ENCODE measurements around the gene C9orf50.

The C9orf50 gene

GRCh38 chr9:129604766-129605163, 16.1 kb downstream of the C9orf50 start:
- TF ChIP-seq, protein P1, sequence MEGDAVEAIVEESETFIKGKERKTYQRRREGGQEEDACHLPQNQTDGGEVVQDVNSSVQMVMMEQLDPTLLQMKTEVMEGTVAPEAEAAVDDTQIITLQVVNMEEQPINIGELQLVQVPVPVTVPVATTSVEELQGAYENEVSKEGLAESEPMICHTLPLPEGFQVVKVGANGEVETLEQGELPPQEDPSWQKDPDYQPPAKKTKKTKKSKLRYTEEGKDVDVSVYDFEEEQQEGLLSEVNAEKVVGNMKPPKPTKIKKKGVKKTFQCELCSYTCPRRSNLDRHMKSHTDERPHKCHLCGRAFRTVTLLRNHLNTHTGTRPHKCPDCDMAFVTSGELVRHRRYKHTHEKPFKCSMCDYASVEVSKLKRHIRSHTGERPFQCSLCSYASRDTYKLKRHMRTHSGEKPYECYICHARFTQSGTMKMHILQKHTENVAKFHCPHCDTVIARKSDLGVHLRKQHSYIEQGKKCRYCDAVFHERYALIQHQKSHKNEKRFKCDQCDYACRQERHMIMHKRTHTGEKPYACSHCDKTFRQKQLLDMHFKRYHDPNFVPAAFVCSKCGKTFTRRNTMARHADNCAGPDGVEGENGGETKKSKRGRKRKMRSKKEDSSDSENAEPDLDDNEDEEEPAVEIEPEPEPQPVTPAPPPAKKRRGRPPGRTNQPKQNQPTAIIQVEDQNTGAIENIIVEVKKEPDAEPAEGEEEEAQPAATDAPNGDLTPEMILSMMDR (IDR thresholded peaks at IDR 0.05; ENCODE audit: low read depth, low read length): no peak
- Histone ChIP-seq H3K36me3 (no peaks in the 10 kb centered on the region), H3K27me3 (ENCODE audit: insufficient read depth, low read depth, severe bottlenecking) (no peaks in the 10 kb centered on the region), H3K27ac (no peak overlapping the region), H3K4me3 (ENCODE audit: low read depth, low read length) (no peak overlapping the region), H3K9me3 (ENCODE audit: severe bottlenecking) (no peaks in the 10 kb centered on the region)
- no peak for DNase-seq

DNA sequence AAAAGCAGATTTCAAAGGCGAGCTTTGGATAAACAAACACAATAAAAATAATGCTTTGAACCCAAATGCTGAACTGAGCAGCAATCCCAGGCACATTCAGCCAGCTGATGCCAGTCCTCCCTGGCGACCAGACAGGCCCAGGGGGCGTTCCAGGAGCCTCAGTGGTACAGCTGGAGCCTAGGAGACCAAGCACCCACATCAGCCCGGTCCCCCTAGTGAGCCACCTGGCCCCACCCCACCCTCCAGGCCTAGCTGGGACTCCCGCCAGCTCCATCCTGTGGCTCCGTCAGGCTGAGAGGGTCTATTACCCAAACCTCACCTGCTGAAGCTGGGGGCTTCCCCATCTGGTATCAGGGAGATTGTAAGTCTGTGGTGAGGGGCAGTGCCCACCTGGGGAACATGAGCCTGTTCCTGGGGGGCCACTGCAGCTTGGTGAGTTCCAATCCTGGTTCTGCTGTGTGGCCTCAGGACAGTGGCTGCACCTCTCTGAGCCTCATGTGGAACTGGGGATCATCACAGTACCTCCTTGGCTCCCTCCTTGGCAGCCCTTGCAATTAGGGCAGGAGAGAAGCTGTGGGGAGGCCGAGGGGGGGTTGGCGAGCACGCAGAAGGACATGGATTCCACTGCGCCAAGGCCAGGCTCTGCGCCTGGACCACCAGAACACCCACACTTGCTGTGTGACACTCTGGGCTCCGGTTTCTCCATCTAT, 16.7 kb downstream of the C9orf50 start:
- TF ChIP-seq, protein P1 (IDR thresholded peaks at IDR 0.05; ENCODE audit: low read depth, low read length): no peak
- no peaks in the 10 kb centered on the region for H3K36me3 ChIP-seq
- H3K27me3 ChIP-seq (ENCODE audit: insufficient read depth, low read depth, severe bottlenecking): no peaks in the 10 kb centered on the region
- H3K4me3 ChIP-seq (ENCODE audit: low read depth, low read length): no peak overlapping the region
- DNase-seq: no peak
- no peak overlapping the region for H3K27ac ChIP-seq
- no peaks in the 10 kb centered on the region for H3K9me3 ChIP-seq (ENCODE audit: severe bottlenecking)

GRCh38 chr9:129602598-129603415, 18.1 kb downstream of the C9orf50 start:
- Histone ChIP-seq H3K9me3 (ENCODE audit: severe bottlenecking) (no peaks in the 10 kb centered on the region), H3K27ac (0 out of 2 replicates have a peak overlapping the region, but pooled peaks have one; percentile 5), H3K27me3 (ENCODE audit: insufficient read depth, low read depth, severe bottlenecking) (no peaks in the 10 kb centered on the region), H3K4me3 (ENCODE audit: low read depth, low read length) (no peak overlapping the region), H3K36me3 (no peaks in the 10 kb centered on the region)
- TF ChIP-seq, protein P1 (IDR thresholded peaks at IDR 0.05; ENCODE audit: low read depth, low read length): no peak
- peak; percentile 69 for DNase-seq

DNA sequence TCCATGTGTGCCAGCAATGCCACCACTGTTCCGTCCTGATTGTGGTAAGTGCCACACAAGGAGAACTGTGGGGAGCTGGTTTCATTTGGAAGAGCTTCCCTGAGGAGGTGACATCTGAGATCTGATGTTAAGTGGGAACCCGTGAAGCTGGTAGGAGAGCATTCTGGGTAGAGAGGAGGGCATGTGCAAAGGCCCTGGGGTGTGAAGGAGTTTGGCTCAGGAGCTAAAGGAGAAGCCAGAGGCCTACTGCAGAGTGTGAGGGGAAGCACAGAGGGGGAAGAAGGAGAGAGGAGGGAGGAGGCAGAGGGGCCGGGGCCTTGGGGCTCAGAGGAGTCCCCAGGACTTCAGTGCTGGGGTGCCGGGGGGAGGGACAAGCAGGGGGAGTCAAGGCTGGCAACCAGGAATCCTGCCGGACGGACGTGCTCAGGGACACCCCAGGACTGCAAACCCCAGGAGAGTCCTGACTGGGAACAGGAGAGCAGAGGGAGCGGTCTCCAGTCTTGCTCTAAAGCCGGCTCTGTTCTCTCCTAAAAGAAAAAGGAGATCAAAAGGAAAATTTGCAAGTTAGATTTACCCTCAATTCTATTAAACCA, 19.7 kb downstream of the C9orf50 start:
- no peaks in the 10 kb centered on the region for H3K9me3 ChIP-seq (ENCODE audit: severe bottlenecking)
- no peak for DNase-seq
- no peak overlapping the region for H3K4me3 ChIP-seq (ENCODE audit: low read depth, low read length)
- no peaks in the 10 kb centered on the region for H3K36me3 ChIP-seq
- no peak overlapping the region for H3K27ac ChIP-seq
- TF ChIP-seq, protein P1 (IDR thresholded peaks at IDR 0.05; ENCODE audit: low read depth, low read length): no peak
- H3K27me3 ChIP-seq (ENCODE audit: insufficient read depth, low read depth, severe bottlenecking): no peaks in the 10 kb centered on the region

DNA sequence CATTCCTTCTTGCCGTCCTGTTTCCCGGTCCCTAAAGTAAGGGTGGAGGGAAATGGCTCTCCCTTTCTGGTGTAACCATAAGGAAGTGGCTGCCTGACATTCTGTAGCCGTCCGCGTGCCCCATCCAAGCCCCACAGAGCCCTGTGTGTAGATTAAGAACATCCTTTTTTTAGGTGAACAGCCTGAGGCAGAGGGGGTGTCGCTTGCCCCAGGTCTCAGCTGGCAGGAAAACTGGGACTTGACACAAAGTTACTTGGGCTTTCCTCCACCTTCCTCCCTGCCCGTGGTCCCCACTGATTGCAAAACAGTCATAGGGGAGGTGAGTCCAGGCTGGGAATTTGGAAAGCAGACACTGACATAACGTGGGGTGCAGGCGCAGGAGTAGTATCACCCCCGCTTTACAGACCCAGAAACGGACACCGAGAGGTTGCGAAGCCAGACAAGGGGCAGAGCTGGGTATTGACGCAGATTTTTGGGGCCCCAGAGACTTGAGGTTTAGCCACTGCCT, 22.8 kb downstream of the C9orf50 start:
- Histone ChIP-seq H3K27ac (no peak overlapping the region), H3K4me3 (ENCODE audit: low read depth, low read length) (no peak overlapping the region)

More for the DNA sequence above, 22.8 kb downstream of the C9orf50 start:
- no peaks in the 10 kb centered on the region for H3K27me3 ChIP-seq (ENCODE audit: insufficient read depth, low read depth, severe bottlenecking)
- no peaks in the 10 kb centered on the region for H3K36me3 ChIP-seq
- TF ChIP-seq, protein P1 (IDR thresholded peaks at IDR 0.05; ENCODE audit: low read depth, low read length): no peak
- DNase-seq: no peak
- no peaks in the 10 kb centered on the region for H3K9me3 ChIP-seq (ENCODE audit: severe bottlenecking)

Measured in WERI-Rb-1 (cell line).